Choroid plexus epithelial cell (primary cell): ENCODE measurements around the gene MRAS.
A peak's percentile ranks its signal among the peaks of the same experiment; 100 is the strongest.

Source experiments
- DNase-seq: peaks from one replicate; pipeline ENCODE4 v3.0.0-alpha.2; 2010; ENCODE audit warnings: low read depth
- H3K4me3 ChIP-seq: 2 replicates; pipeline ENCODE4 v1.5.1; 2011; ENCODE audit warnings: low read depth, mild to moderate bottlenecking, control low read depth, low read length, moderate library complexity
- TF ChIP-seq, protein P1 (sequence below): conservative IDR thresholded peaks from 2 replicates; pipeline ENCODE4 v1.5.1; 2011; ENCODE audit warnings: low read depth, mild to moderate bottlenecking, control low read depth, inconsistent platforms, low read length, moderate library complexity

Gene MRAS

DNA sequence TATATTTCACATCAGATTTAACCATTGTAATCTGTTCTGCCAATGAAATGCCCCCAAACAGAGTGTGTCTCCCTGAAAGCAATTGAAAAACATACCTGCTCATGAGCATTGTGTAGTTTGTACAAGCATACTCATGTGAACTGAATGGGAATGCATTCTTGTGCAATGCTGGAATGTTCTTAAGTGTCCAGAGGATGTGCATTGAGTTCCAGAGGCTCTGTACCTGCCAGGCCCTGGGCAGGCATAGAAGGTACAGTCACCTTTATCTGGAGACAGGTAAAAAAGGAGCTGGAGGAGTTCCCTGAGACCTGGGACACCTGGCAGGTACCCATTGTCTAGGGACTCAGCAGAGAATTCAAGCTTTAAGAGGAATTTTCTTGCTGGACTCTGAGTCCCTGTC, 2.8 kb downstream of the MRAS start:
- no peak overlapping the region for H3K4me3 ChIP-seq
- TF ChIP-seq, protein P1, sequence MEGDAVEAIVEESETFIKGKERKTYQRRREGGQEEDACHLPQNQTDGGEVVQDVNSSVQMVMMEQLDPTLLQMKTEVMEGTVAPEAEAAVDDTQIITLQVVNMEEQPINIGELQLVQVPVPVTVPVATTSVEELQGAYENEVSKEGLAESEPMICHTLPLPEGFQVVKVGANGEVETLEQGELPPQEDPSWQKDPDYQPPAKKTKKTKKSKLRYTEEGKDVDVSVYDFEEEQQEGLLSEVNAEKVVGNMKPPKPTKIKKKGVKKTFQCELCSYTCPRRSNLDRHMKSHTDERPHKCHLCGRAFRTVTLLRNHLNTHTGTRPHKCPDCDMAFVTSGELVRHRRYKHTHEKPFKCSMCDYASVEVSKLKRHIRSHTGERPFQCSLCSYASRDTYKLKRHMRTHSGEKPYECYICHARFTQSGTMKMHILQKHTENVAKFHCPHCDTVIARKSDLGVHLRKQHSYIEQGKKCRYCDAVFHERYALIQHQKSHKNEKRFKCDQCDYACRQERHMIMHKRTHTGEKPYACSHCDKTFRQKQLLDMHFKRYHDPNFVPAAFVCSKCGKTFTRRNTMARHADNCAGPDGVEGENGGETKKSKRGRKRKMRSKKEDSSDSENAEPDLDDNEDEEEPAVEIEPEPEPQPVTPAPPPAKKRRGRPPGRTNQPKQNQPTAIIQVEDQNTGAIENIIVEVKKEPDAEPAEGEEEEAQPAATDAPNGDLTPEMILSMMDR, result no peak
- DNase-seq, result peak; percentile 40

DNA sequence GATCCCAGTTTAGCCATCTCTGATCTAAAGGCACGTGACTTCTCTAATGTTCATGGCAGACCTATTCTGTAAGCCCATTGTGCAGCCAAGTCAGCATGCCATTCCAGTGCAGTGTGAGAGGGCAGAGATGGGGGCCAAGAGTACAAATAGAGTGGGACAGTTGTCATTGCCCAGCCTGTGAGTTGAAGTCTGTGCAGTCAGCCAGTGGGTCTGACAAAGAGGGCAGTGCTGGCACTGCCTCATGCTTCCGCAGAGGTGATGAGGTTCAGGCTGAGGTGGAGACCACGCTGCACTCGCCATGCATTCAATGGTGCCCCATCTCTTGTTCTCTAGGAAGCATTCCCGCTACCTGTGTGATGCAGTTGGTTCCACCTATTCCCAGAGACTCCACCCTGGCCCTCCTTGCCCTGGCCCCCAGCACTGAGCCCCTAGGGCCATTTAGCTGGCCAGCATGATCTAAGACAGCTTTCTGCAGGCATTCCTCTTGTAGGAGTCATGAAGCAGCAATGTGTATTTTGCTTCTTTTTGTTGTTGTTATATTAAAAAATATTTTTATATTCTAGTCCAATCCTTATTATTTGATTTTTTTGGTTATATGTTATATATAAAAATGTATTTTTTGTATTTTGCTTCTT, 3.7 kb downstream of the MRAS start:
- H3K4me3 ChIP-seq, result no peak overlapping the region
- DNase-seq, result no peak
- TF ChIP-seq, protein P1, result no peak

GRCh38 chr3:138354376-138354775, 6.0 kb downstream of the MRAS start:
- TF ChIP-seq, protein P1, result no peak
- DNase-seq, result no peak
- no peak overlapping the region for H3K4me3 ChIP-seq

DNA sequence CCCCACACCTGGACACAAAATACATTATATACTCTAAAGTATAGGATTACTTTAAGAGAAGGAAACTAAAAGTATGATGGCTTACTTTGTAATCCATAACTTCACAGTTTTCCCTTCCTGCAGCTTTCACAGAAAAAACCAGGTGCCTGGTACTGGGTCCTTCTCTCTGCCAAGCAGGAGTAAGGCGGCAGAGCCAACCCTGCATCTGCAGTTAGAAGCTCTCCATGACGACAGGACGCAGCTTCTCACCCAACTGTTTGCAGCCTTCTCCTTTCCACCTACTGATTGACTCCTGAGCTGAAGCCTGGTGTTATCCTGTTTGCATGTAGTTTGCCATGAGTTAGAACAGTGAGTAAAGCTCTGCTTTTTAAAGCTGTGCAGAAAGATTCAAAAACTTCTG, 6.7 kb downstream of the MRAS start:
- no peak overlapping the region for H3K4me3 ChIP-seq
- DNase-seq, result no peak
- TF ChIP-seq, protein P1, result no peak

GRCh38 chr3:138356730-138357405, 8.5 kb downstream of the MRAS start:
- H3K4me3 ChIP-seq, result no peak overlapping the region
- no peak for DNase-seq
- TF ChIP-seq, protein P1, result no peak

- H3K4me3 ChIP-seq, result no peak overlapping the region
- TF ChIP-seq, protein P1, result no peak
- DNase-seq, result no peak
These were observed 11.0 kb downstream of the MRAS start for GRCh38 chr3:138359148-138359918.
